Measurements from ENCODE around the gene SLC22A23.

- no peak for TF ChIP-seq CTCF (IDR thresholded peaks at IDR 0.05)
- TF ChIP-seq POLR2A (IDR thresholded peaks at IDR 0.05; ENCODE audit: low read depth), result no peak
Measured at GRCh38 chr6:3267162-3267561, 189.7 kb downstream of the SLC22A23 start.

Measured in esophagus muscularis mucosa (tissue), 3 donors.